ENCODE results near the gene TP53AIP1.

Gene TP53AIP1

DNA sequence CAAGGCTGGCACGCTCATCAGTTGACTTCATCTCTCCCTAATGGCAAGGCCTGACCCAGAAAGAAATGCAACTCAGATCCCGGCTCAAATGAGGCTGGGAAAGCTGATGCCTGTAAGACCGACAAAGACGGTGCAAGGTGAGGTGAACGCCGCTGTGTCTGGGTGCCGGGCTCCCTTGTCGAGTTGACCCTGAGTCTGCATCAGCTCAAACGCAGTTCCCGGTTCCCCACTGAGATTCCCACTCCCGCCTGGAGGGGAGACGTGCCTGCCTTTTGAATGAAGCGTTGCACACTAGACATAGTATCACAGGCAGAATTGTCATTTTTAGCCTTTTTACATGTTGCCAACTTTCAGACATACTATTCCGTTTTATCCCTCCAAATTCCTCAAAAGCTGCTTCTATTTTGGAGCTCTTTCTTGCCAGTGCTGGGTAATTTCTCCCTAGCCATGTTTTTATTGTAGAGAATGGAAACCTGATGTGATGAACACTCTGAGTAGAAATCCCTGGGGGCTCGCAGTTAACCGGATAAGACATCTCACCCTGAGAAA lies 831 bp upstream of the TP53AIP1 start:
- in situ Hi-C loops (cut with MboI; ENCODE audit: low sequenced_read_pairs): no loop called here

DNA sequence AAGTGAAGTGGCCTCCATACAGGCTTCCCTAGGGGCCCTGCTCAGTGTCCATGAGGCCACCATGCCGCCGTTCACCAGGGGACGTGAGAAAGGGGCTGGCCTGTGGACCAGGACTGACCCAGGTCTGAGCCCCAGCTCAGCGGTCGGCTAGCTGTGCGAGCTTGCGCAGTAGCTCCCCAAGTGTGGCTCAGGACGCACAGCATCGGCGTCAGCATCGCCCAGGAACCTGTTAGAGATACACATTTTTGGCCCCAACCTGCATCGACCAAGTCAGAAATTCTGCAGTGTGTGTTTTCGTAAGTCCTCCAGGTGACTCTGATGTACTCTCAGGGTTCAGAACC lies 429 bp downstream of the TP53AIP1 start:
- in situ Hi-C loops (cut with MboI; ENCODE audit: low sequenced_read_pairs): no loop called here

DNA sequence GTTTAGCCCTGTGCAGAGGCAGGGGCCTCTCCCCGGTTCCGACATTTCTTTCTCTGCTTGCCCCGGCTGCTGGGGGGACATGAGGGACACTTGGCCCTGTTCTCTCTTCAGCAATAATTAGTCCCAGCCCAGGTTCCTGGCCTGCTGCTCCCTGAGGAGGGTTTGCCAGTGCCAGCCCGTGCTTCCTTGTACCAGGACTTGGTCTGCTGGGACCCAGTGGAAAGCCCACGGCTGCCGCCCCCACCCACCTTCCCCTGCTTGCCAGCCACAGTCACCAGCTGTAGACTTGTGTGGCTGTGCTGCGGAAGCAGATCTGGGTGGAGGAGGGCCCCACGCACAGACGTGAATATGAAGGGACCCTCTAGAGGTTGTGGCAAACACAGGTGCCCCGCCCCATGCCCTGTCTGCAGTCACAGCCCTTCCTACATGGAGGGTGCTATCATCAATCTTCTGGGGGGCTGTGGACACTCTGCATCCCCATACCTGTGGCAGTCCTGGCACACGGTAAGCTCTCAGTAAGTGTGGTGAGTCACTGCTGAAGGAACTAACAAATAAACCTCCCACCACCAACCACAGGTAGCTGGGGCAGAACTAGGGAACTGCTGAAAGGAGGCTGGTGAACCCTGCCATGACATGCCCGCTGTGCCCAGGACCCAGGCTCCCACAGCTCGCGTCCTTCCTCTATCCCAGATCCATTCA lies 949 bp downstream of the TP53AIP1 start:
- in situ Hi-C loops (cut with MboI; ENCODE audit: low sequenced_read_pairs): no loop called here

DNA sequence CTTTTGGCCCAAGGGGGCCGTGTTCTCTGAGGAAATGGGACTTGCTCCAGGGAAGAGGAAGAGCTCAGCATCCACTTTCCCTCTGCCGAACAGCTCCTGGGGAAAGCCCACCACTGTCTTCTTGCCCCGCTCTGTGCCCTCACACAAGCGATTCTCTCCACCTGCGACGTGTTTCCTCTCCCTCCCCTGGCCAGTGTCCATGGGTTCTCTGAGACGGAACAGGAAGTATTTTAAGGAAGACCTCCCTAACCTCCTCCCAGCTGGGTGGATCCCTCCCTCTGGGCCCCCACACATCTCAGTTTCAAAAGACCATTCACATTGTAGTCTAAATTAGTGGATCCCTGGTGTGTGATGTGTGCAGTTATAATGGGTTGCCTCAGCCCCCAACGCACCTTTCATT lies 1.6 kb downstream of the TP53AIP1 start:
- in situ Hi-C loops (cut with MboI; ENCODE audit: low sequenced_read_pairs): no loop called here

DNA sequence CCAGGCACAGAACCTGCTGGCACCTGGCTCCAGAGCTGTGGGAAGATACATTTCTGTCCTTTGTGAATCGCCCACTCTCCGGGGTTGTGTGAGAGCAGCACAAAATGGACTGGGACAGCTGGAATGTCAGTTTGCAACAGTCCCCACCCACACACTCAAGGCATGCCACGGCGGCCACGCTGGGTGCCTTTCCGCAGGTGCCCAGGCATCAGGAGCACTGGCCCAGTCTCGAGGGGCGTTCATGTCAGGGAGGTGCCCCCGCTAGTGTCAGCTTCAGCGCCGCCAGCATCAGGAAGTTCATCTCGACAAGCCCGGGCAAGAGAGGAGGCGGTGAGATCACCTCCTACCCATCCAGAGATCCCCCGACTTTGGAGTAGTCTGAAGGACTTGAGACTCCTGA lies 2.1 kb downstream of the TP53AIP1 start:
- in situ Hi-C loops (cut with MboI; ENCODE audit: low sequenced_read_pairs): no loop called here

DNA sequence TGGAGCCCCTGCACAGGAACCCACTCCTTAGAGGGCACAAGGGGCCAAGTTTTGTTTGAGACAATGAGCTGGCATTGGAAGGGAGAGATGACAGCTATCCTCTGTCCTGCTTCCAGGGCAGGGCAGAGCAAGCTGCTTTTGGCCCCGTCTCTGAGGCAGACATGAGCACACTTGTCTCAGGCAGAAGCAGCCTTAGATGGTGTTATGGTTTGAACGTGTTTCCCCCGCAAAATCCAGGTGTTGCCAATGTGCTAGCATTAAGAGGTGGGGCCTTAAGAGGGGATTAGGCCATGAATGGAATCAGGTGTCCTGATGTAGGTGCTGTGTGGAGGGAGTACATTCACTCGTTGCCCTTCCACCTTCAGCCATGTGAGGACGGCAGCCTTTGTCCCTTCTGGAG lies 2.5 kb downstream of the TP53AIP1 start:
- in situ Hi-C loops (cut with MboI; ENCODE audit: low sequenced_read_pairs): no loop called here

DNA sequence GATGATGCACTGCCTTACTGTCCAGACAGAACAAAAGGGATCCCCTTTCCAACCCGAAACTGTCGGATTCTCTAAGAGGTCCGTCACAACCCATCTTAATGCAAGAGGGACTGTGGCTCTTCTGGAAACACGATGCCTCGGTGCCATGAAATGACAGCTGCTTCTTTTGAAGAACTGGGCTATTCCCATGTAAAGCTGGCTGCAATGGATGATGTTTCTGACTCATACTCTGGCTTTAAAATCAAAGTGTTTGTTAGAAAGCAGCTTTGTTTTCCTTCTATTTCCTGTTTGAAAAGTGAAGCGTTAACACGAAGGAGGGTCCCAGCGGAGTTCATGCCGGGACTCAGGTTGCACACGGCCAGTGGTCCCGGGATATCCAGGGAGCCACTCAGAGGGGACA lies 3.1 kb downstream of the TP53AIP1 start:
- in situ Hi-C loops (cut with MboI; ENCODE audit: low sequenced_read_pairs): no loop called here

DNA sequence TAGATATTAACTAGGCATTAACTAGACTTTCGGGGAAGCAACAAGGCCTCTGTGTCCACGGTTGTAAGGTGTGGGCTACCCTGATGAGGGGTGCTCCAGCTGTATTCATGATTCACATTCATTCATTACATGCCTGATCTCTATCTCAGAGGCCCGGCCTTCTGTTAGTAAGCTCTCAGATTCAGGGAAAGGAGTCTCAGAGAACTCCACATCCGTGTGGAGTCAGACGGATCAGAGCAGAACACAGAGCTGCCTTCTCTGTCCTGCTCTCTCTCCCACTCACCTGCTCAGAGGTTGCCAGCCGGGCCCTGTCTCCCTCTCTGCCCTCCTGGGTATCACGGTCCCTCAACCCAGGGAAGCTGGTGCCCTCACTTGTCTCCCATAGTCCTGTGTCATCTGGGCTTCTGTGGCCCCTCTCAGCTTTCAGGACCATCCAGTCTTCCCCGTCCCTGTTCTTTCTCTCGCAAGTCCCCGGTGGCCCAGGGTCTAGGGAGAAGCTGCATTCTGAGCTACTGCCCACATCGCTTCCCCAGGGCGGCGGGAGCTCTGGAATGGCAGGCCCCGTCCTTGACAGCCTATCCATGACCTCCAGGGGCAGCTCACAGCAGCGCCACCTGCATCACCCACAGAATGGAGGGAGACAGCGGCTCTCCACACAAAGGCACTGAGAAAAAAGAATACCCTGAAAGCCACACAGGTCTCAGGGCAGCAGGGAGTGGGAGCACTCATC lies 4.3 kb downstream of the TP53AIP1 start:
- in situ Hi-C loops (cut with MboI; ENCODE audit: low sequenced_read_pairs): no loop called here

DNA sequence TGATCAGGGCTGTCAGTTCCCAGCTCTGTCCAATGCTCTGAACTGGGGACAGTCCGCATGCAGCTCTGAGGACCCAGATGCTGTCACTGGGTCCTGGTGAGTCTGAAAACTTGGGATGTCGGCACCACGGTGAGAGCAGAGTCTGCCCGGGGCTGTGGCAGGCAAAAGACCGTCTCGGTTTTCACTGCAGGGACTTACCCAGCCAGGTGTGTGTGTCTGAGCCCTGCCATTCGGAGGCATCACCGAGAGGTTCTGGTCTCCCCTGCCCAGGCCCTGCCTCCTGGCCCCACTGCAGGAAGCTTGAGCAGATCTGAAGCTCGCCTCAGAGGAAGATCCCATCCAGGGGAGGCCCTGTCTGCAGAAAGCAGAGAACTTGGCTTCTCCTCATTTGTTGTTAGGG lies 5.2 kb downstream of the TP53AIP1 start:
- in situ Hi-C loops (cut with MboI; ENCODE audit: low sequenced_read_pairs): no loop called here

DNA sequence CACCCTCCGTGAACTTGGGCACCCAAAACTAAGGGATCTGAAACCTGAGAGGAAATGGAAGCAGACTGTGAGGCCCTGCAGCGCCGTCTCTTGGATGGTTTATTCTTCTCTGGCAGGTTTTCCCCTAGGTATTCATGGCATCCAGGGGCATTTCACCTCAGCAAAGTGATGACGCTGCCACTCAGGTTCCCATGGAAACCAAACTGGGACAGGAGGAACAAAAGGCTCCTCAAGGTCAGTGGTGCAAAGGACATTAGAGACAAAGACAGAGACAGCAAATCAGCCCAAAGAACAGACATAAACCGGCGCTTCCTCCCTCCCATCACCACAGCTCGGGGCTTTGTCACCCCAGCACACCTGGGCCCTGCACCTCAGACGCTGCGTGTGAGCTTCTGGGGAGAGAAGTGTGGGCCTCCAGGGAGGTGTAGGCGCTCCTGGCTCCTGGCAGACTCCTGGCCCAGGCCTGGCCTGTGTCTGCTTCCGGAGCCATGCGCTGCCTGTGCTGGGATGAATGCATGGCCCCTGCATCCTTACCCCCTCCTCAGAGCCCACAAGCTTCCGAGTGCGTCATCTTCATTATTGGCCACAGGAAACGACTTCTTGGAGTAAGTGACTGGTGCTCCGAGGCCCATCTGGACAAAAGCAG lies 5.9 kb downstream of the TP53AIP1 start:
- in situ Hi-C loops (cut with MboI; ENCODE audit: low sequenced_read_pairs): no loop called here

DNA sequence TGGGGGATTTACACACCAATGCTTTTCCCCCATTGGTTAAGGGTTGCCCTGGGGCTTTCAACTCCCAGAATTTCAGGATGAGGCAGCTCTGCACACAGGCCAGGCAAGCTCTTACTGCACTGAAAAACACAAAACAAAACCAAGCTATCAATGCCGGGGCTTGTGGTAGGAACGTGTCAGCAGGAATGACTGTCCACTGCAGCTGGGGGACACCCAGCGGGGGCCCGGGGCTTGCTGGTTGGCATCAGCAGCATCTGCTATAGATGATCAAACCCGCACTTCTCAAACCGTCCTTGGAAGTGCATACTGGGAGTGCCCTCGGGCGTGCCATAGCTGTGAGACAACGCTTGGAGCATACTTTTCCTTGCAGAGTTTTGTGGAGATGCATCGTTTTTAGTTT lies 7.7 kb downstream of the TP53AIP1 start:
- in situ Hi-C loops (cut with MboI; ENCODE audit: low sequenced_read_pairs): no loop called here

DNA sequence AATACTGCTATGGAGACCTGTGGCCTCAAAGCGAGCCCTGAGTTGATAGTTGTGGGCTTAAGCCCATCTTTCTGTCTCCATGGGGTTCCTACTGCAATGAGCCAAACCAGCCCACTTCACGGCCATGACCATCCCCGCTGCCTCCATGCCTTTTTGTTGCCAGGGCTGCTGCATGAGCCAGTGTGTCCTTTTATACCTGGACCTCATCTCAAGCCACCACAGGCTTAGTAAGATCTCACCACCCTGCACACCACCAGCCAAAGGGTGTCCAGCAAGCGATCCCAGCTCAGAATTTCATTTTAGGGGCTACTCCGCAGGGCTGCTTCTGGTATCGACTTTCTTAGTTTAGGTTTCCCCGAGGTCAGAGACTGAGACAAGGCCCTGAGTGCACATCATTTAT lies 8.3 kb downstream of the TP53AIP1 start:
- in situ Hi-C loops (cut with MboI; ENCODE audit: low sequenced_read_pairs): no loop called here

DNA sequence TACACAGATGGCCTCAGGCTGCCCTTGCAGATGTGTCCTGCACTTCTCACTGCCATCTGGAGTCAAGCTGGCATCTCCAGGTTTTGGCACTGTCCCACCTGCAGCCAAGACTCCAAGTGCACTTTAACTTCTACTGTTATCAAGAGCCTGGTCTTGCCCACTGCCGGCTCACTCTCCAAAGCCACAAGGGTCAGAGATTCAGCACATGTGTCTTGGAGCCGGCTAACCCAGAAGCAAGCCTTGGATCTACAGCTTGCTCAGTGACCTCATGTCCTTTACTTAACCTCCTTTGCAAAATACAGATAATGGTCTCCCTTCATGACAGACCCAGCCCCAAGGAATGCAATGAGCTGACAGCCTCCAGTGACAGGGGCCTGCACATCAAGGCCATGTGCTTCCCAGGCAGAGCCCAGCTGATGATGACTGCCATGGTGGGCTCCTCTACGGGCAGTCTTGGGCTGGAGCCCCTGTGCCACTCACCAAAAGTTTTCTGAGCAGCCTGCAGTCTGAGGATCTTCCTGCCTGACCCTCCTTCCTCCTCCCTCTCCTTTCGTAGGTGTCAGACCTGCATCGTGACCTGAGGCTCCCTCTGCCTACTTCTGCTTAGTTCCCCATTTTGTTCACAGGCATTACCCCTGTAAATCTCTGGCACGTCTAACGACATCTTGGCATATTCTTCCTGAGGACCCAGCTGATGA lies 9.0 kb downstream of the TP53AIP1 start:
- in situ Hi-C loops (cut with MboI; ENCODE audit: low sequenced_read_pairs): no loop called here

DNA sequence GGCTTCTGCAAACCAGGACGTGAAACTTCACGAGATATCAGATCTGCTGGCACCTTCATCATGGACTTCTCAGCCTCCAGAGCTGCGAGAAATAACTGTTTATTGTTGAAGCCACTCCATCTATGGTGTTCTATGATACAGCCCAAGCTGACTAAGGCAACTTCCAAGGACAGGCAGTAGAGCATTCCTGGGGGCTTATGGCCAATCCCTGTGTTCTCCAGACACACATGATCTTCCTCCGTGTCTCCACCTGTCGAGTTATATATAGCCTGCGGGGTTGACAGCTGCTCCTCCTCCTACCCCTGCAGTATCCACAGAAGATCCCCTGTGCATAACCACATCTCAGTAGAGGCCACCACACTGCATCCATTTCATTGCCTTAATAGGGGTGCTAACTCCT lies 11.0 kb downstream of the TP53AIP1 start:
- in situ Hi-C loops (cut with MboI; ENCODE audit: low sequenced_read_pairs): no loop called here

DNA sequence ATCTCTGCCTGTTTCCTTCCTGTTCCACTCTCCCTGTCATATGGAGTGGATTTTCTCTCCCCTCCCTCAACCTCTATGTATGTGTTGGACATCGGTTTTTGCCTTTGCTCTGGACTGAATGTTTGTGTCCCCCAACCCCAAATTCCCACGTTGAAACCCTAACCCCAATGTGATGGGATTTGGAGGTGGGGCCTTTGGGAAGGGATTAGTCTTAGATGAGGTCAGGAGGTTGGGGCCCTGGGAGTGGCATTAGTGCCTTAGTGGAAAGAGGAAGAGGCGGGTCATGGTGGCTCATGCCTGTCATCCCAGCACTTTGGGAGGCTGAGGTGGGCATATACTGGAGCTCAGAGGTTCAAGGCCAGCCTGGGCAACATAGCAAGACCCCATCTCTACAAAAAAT lies 11.6 kb downstream of the TP53AIP1 start:
- in situ Hi-C loops (cut with MboI; ENCODE audit: low sequenced_read_pairs): no loop called here

DNA sequence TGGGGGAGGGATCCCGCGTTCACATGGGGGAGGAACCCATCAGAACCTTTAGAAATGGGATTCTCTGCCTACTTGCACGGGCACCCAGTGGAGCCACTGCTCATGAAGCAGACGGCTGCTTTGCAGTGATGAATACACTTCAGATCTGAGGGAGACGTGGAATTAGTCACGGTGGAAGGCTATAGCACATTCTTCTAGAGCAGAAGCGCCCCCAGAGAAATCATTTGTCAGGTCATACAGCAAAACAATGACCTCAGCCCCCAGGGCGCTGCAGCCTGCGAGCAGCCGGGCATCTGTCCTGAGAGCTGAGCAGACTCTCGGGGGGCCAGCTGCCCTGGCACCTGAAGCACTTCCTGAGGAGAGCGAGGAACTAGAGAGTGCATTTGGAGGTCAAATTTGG lies 12.7 kb downstream of the TP53AIP1 start:
- in situ Hi-C loops (cut with MboI; ENCODE audit: low sequenced_read_pairs): no loop called here

DNA sequence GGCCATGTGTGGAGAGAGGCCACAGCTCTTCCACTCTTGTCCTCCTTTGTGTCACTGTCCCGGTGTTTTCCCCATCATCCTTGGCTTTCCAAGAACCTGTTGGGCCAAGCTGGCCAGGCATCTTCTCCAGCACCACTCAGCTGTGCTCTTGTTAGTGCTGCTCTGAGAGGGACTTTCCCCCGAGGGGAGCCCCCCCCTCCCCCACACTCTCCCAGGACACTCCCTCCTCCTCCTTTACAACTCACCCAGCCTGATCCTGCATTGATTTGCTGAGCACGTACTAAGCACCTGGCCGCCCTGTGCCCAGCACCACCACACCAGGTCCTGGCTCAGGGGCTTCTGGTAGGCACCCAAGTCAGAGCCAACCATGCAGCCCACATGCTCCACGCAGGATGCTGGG lies 13.2 kb downstream of the TP53AIP1 start:
- in situ Hi-C loops (cut with MboI; ENCODE audit: low sequenced_read_pairs): no loop called here

DNA sequence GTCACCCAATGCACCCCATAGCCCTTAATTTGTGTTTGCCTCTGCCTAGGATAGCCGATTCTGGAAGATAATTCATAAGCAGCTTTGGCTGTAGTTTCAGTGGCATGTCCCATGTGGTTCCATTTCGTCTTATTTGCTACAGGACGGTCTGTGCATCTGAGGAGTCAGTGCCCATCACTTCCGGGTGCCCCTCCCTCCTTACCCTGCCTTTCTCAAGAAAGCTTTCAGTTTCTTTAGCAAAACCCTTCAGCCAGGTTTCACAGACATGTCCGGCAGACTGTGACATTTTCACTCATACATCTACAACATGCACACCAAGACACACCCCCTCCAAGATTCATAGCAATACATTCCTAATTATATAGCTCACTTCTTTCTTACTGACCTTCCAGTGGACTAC lies 14.3 kb downstream of the TP53AIP1 start:
- in situ Hi-C loops (cut with MboI; ENCODE audit: low sequenced_read_pairs): no loop called here

DNA sequence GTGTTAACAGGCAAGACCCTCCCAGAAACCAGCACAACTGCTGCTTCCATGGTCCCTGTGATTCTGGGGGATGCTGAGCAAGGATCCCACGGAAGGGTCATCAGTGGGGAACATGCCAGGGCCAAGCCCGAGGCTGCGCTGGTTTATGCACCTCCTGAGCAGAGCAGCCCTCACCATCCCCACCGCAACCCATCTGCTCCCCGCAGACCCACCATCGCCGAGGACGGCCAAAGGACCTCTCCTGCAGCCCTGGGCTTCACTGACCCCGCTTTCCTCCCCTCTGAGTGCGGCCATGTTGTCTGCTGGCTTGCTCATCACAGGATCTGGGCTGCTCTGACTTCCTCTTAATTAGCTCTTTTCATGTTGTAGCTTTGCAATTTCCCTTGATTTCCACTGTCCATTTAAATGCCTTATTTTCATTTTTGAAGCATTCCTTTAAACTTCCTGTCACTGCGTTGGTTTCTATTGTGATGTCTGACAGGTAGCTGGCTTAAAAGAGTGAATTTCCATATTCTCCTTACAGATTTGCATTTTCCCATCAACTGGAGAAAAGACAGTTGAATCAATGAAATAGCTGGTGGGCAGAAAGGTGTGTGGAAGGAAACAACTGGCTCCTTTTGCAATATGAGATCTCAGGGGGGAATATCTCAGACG lies 14.9 kb downstream of the TP53AIP1 start:
- in situ Hi-C loops (cut with MboI; ENCODE audit: low sequenced_read_pairs): no loop called here

DNA sequence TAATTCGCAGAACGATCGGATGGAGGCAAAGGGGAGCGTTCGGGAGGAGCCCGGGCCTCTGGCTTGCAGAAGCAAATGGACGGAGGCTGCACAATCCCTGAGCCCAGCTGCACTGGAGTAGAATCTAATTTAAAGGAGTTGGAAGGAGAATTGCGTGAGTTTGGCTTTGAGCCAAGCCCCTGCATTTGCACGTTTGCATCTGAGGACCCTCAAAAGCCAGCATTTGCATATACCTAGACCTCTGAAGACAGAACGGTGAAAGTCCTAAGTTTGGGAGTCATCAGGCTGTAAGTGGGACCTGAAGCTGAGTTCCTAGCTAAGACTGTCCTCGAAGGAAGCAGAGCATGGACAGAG lies 15.6 kb downstream of the TP53AIP1 start:
- in situ Hi-C loops (cut with MboI; ENCODE audit: low sequenced_read_pairs): no loop called here

DNA sequence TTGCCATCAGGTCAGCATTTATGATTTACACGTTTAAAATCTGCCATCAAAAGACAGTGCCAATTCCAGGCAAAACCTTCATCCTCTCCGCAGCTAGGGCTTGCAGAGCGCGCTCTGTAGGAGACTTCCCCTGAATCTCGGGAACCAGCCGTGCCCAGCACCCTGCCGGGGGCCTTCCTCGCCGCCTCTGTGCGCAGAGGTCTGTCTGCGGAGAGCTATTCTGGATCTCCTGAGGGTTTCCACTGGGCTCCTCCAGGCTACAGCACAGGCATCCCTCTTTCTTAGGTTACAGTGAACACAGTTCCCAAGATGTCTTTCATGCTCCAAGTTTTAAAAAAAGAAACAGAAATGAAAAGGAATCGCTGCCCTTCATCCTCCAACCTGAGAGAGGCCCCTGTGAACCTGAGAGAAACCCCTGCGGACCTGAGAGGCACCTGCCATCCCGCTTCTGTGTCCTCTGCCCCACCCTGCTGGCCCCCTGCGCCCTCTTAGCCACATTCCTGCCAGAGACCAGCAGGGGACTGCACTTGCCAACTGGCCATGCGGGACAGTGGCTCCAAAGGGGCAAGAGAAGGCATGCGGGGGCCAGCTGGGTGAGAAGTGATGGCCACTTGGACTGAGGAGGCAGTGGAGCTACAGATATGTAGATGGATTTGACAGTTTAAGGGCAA lies 16.1 kb downstream of the TP53AIP1 start:
- in situ Hi-C loops (cut with MboI; ENCODE audit: low sequenced_read_pairs): no loop called here

Data from HL-60/S4 (cell line).